HEK293 (cell line): ENCODE data around the gene IFI44L.

Source experiments
- CTCF ChIA-PET: fragments of 350-600 bp; formaldehyde crosslinking; extraction: SDS; loops from one replicate; lab custom pipeline; 2021; ENCODE audit warnings: antibody characterized with exemption; lab: Yijun Ruan, JAX
- POLR2A ChIA-PET: fragments of 300-600 bp; formaldehyde crosslinking; extraction: SDS; loops from one replicate; lab custom pipeline; 2020; ENCODE audit warnings: antibody characterized with exemption, inconsistent platforms; lab: Yijun Ruan, JAX
- H3K27ac ChIP-seq: fragments of 200-500 bp; sonication (Bioruptor generic); 2 replicates; pipeline ENCODE4 v1.5.1; 2014; ENCODE audit warnings: low read depth, low read length, control low read depth, inconsistent platforms; ENCODE audit errors: extremely low read depth
- H3K36me3 ChIP-seq, 2 experiments: fragments of 200-500 bp in 1 of 2; sonication (Bioruptor generic) in 1 of 2; 1 replicate in 1 of 2; 2 replicates in 1 of 2; pipeline ENCODE4 v1.5.1; 2014 to 2017; ENCODE audit warnings: inconsistent platforms in 2 of 2, low read length in 2 of 2; ENCODE audit not compliant: control insufficient read depth in 2 of 2, insufficient read depth in 1 of 2
- H3K4me1 ChIP-seq: fragments of 200-500 bp; sonication (Bioruptor generic); 2 replicates; pipeline ENCODE4 v1.5.1; 2014; ENCODE audit warnings: mild to moderate bottlenecking, low read length, inconsistent platforms; ENCODE audit not compliant: control insufficient read depth, insufficient read depth
- H3K4me3 ChIP-seq: 2 replicates; pipeline ENCODE4 v1.5.1; 2011; ENCODE audit warnings: low read depth, mild to moderate bottlenecking, control low read depth, low read length, moderate library complexity
- H3K9me3 ChIP-seq: fragments of 200-500 bp; sonication (Bioruptor generic); 2 replicates; pipeline ENCODE4 v1.5.1; 2014; ENCODE audit warnings: low read depth, low read length, inconsistent platforms; ENCODE audit not compliant: control insufficient read depth, insufficient read depth
- FEZF1 ChIP-seq: fragments of 450-650 bp; formaldehyde crosslinking; IDR thresholded peaks from 2 replicates; pipeline ENCODE4 v1.5.1; 2016; ENCODE audit warnings: missing biosample characterization, missing genetic modification characterization
- HOXA7 ChIP-seq: sonication (generic); formaldehyde crosslinking; IDR thresholded peaks from 2 replicates; pipeline ENCODE4 v1.8.1; 2022; ENCODE audit warnings: missing genetic modification reagents, borderline replicate concordance
- PRDM1 ChIP-seq: fragments of 450-650 bp; formaldehyde crosslinking; IDR thresholded peaks from 2 replicates; pipeline ENCODE4; 2016; ENCODE audit warnings: missing biosample characterization, missing genetic modification characterization
- YY1 ChIP-seq: fragments of 450-650 bp; formaldehyde crosslinking; IDR thresholded peaks from 2 replicates; pipeline ENCODE4 v1.5.1; 2018; ENCODE audit warnings: missing biosample characterization, missing genetic modification characterization
- ZBTB17 ChIP-seq: fragments of 450-650 bp; formaldehyde crosslinking; IDR thresholded peaks from 2 replicates; pipeline ENCODE4 v1.5.1; 2016; ENCODE audit warnings: missing biosample characterization, missing genetic modification characterization
- ZBTB7A ChIP-seq: fragments of 450-650 bp; formaldehyde crosslinking; IDR thresholded peaks from 2 replicates; pipeline ENCODE4 v1.5.1; 2016; ENCODE audit warnings: low read depth, missing biosample characterization, missing genetic modification characterization
- ZNF132 ChIP-seq: fragments of 450-650 bp; formaldehyde crosslinking; IDR thresholded peaks from 2 replicates; pipeline ENCODE4 v1.5.1; 2017; ENCODE audit warnings: missing biosample characterization, missing genetic modification characterization, borderline replicate concordance
- ZNF138 ChIP-seq: fragments of 450-650 bp; formaldehyde crosslinking; IDR thresholded peaks from 2 replicates; pipeline ENCODE4 v1.5.1; 2016; ENCODE audit warnings: missing biosample characterization, missing genetic modification characterization, borderline replicate concordance
- ZNF19 ChIP-seq: fragments of 450-650 bp; formaldehyde crosslinking; IDR thresholded peaks from 2 replicates; pipeline ENCODE4; 2016; ENCODE audit warnings: missing biosample characterization, missing genetic modification characterization, low read depth
- ZNF211 ChIP-seq: fragments of 450-650 bp; formaldehyde crosslinking; IDR thresholded peaks from 2 replicates; pipeline ENCODE4 v1.5.1; 2016; ENCODE audit warnings: low read depth, missing biosample characterization, missing genetic modification characterization
- ZNF350 ChIP-seq: fragments of 450-650 bp; formaldehyde crosslinking; IDR thresholded peaks from 2 replicates; pipeline ENCODE4 v1.5.0; 2017; ENCODE audit warnings: missing biosample characterization, mild to moderate bottlenecking, missing genetic modification characterization
- ZNF391 ChIP-seq: fragments of 450-650 bp; formaldehyde crosslinking; IDR thresholded peaks from 2 replicates; pipeline ENCODE4 v1.5.1; 2016; ENCODE audit warnings: low read depth, missing biosample characterization, missing genetic modification characterization, borderline replicate concordance
- ZNF394 ChIP-seq: fragments of 450-650 bp; formaldehyde crosslinking; IDR thresholded peaks from 2 replicates; pipeline ENCODE4 v1.5.1; 2016; ENCODE audit warnings: missing biosample characterization, missing genetic modification characterization, mild to moderate bottlenecking, moderate library complexity, borderline replicate concordance
- ZNF404 ChIP-seq: fragments of 450-650 bp; formaldehyde crosslinking; IDR thresholded peaks from 2 replicates; pipeline ENCODE4 v1.5.1; 2017; ENCODE audit warnings: missing biosample characterization, missing genetic modification characterization
- ZNF560 ChIP-seq: fragments of 450-650 bp; formaldehyde crosslinking; IDR thresholded peaks from 2 replicates; pipeline ENCODE4 v1.5.1; 2017; ENCODE audit warnings: missing biosample characterization, missing genetic modification characterization, borderline replicate concordance
- ZNF670 ChIP-seq: fragments of 450-650 bp; formaldehyde crosslinking; IDR thresholded peaks from 2 replicates; pipeline ENCODE4 v1.5.1; 2016; ENCODE audit warnings: missing biosample characterization, missing genetic modification characterization, low read depth
- TF ChIP-seq, protein P1 (sequence below): fragments of 450-650 bp; formaldehyde crosslinking; IDR thresholded peaks from 2 replicates; pipeline ENCODE4 v1.5.1; 2017; ENCODE audit warnings: missing biosample characterization, missing genetic modification characterization
- TF ChIP-seq, protein P2 (sequence below): fragments of 450-650 bp; formaldehyde crosslinking; IDR thresholded peaks from 2 replicates; pipeline ENCODE4 v1.5.1; 2016; ENCODE audit warnings: missing biosample characterization, missing genetic modification characterization
- TF ChIP-seq, protein P3 (sequence below): fragments of 450-650 bp; formaldehyde crosslinking; IDR thresholded peaks from 2 replicates; pipeline ENCODE4; 2016; ENCODE audit warnings: missing biosample characterization, missing genetic modification characterization
- TF ChIP-seq, protein P4 (sequence below): fragments of 450-650 bp; formaldehyde crosslinking; conservative IDR thresholded peaks from 2 replicates; pipeline ENCODE4 v1.5.1; 2016; ENCODE audit warnings: low read depth, missing biosample characterization, missing genetic modification characterization

IFI44L gene

DNA sequence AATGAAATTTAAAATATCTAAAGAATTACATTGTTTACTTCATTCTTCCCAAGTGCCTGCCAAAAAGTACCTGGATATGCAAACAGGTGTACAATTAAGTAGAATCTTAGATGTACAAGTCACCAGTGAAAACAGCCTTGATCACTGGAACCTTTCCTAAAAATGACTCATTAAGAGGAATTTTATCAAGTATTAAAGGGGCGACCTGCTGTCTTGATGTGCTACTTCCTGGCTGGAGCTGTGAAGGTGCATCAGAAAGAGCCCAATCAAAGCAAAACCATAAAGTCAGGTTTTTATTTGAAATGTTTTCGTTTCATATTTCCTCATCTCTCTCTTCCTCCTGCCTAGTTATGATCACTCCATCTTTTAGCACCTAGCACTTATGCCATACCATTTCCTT is 62.8 kb downstream of the IFI44L start (continued):
- TF ChIP-seq HOXA7 (CRISPR knock-in tag) (no peak), FEZF1 (tag by site-specific recombination) (no peak), ZNF670 (tag by site-specific recombination) (no peak)

DNA sequence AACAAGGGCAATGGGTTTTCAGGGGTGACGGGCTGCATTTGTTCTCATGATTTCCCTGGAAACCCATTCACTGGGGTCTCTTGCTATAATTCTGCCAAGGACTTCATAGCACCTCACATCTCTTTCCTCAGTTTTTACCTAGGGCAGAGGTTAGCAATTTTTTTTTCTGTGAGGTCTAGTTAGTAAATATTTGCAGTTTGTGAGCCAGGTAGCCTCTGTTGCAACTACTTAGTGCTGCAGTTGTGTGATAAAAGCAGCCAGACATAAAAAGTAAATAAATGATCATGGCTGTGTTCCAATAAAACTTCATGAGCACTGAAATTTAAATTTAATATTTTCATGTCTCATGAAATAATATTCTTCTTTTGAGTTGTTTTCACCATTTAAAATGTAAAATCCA is 67.1 kb downstream of the IFI44L start:
- no peaks in the 10 kb centered on the region for H3K4me1 ChIP-seq
- H3K9me3 ChIP-seq = no peaks in the 10 kb centered on the region
- no peaks in the 10 kb centered on the region for H3K36me3 ChIP-seq
- POLR2A ChIA-PET = no interaction called here
- H3K4me3 ChIP-seq = no peak overlapping the region
- CTCF ChIA-PET = no interaction called here
- TF ChIP-seq ZNF391 (tag by site-specific recombination) = no peak
- TF ChIP-seq, protein P1, sequence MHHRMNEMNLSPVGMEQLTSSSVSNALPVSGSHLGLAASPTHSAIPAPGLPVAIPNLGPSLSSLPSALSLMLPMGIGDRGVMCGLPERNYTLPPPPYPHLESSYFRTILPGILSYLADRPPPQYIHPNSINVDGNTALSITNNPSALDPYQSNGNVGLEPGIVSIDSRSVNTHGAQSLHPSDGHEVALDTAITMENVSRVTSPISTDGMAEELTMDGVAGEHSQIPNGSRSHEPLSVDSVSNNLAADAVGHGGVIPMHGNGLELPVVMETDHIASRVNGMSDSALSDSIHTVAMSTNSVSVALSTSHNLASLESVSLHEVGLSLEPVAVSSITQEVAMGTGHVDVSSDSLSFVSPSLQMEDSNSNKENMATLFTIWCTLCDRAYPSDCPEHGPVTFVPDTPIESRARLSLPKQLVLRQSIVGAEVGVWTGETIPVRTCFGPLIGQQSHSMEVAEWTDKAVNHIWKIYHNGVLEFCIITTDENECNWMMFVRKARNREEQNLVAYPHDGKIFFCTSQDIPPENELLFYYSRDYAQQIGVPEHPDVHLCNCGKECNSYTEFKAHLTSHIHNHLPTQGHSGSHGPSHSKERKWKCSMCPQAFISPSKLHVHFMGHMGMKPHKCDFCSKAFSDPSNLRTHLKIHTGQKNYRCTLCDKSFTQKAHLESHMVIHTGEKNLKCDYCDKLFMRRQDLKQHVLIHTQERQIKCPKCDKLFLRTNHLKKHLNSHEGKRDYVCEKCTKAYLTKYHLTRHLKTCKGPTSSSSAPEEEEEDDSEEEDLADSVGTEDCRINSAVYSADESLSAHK (tag by site-specific recombination) = no peak
- no peak for TF ChIP-seq PRDM1
- TF ChIP-seq ZNF394 = no peak
- no peak for TF ChIP-seq ZNF138 (tag by site-specific recombination)
- no peak for TF ChIP-seq ZNF350
- no peak for TF ChIP-seq ZBTB17 (tag by site-specific recombination)
- TF ChIP-seq ZNF560 (tag by site-specific recombination) = no peak
- no peak for TF ChIP-seq ZNF19
- TF ChIP-seq ZNF404 = no peak
- no peak for TF ChIP-seq ZNF132 (tag by site-specific recombination)
- TF ChIP-seq ZNF211 (tag by site-specific recombination) = no peak
- TF ChIP-seq ZBTB7A (tag by site-specific recombination) = no peak
- TF ChIP-seq, protein P2, sequence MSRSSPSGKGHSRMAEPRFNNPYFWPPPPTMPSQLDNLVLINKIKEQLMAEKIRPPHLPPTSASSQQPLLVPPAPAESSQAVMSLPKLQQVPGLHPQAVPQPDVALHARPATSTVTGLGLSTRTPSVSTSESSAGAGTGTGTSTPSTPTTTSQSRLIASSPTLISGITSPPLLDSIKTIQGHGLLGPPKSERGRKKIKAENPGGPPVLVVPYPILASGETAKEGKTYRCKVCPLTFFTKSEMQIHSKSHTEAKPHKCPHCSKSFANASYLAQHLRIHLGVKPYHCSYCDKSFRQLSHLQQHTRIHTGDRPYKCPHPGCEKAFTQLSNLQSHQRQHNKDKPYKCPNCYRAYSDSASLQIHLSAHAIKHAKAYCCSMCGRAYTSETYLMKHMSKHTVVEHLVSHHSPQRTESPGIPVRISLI (tag by site-specific recombination) = no peak
- no peak for TF ChIP-seq YY1 (tag by site-specific recombination)
- TF ChIP-seq, protein P3, sequence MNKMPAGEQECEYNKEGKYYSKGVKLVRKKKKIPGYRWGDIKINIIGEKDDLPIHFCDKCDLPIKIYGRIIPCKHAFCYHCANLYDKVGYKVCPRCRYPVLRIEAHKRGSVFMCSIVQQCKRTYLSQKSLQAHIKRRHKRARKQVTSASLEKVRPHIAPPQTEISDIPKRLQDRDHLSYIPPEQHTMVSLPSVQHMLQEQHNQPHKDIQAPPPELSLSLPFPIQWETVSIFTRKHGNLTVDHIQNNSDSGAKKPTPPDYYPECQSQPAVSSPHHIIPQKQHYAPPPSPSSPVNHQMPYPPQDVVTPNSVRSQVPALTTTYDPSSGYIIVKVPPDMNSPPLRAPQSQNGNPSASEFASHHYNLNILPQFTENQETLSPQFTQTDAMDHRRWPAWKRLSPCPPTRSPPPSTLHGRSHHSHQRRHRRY = no peak
- TF ChIP-seq, protein P4, sequence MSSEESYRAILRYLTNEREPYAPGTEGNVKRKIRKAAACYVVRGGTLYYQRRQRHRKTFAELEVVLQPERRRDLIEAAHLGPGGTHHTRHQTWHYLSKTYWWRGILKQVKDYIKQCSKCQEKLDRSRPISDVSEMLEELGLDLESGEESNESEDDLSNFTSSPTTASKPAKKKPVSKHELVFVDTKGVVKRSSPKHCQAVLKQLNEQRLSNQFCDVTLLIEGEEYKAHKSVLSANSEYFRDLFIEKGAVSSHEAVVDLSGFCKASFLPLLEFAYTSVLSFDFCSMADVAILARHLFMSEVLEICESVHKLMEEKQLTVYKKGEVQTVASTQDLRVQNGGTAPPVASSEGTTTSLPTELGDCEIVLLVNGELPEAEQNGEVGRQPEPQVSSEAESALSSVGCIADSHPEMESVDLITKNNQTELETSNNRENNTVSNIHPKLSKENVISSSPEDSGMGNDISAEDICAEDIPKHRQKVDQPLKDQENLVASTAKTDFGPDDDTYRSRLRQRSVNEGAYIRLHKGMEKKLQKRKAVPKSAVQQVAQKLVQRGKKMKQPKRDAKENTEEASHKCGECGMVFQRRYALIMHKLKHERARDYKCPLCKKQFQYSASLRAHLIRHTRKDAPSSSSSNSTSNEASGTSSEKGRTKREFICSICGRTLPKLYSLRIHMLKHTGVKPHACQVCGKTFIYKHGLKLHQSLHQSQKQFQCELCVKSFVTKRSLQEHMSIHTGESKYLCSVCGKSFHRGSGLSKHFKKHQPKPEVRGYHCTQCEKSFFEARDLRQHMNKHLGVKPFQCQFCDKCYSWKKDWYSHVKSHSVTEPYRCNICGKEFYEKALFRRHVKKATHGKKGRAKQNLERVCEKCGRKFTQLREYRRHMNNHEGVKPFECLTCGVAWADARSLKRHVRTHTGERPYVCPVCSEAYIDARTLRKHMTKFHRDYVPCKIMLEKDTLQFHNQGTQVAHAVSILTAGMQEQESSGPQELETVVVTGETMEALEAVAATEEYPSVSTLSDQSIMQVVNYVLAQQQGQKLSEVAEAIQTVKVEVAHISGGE (tag by site-specific recombination) = no peak
- H3K27ac ChIP-seq = no peak overlapping the region
